HG02759 (cell line): ENCODE results near the gene ATP6V0D1.

Source experiments
- ATAC-seq: cut with Tn5 transposase; IDR thresholded peaks from one replicate; pipeline ENCODE4 v1.9.1; 2021; ENCODE audit warnings: mild to moderate bottlenecking, moderate library complexity; ENCODE audit not compliant: unreplicated experiment

ATP6V0D1 gene

GRCh38 chr16:67409631-67410030 is 71.3 kb downstream of the ATP6V0D1 start:
- ATAC-seq, result no peak

GRCh38 chr16:67407788-67408452 is 73.0 kb downstream of the ATP6V0D1 start:
- ATAC-seq, result no peak

- ATAC-seq, result no peak
Observed at GRCh38 chr16:67407176-67407787, 73.7 kb downstream of the ATP6V0D1 start.

- no peak for ATAC-seq
Observed at GRCh38 chr16:67406111-67406971, 74.6 kb downstream of the ATP6V0D1 start.

- no peak for ATAC-seq
Observed at GRCh38 chr16:67405336-67405735, 75.6 kb downstream of the ATP6V0D1 start.

- no peak for ATAC-seq
Observed at GRCh38 chr16:67404740-67405226, 76.2 kb downstream of the ATP6V0D1 start.

GRCh38 chr16:67403976-67404555 is 76.9 kb downstream of the ATP6V0D1 start:
- no peak for ATAC-seq

GRCh38 chr16:67400901-67401300 is 80.1 kb downstream of the ATP6V0D1 start:
- no peak for ATAC-seq

GRCh38 chr16:67399749-67400704 is 80.9 kb downstream of the ATP6V0D1 start:
- ATAC-seq, result no peak

GRCh38 chr16:67399218-67399733 is 81.7 kb downstream of the ATP6V0D1 start:
- no peak for ATAC-seq

GRCh38 chr16:67398546-67399217 is 82.3 kb downstream of the ATP6V0D1 start:
- no peak for ATAC-seq

- no peak for ATAC-seq
Observed at GRCh38 chr16:67397812-67398545, 83.0 kb downstream of the ATP6V0D1 start.

GRCh38 chr16:67397036-67397801 is 83.7 kb downstream of the ATP6V0D1 start:
- ATAC-seq, result no peak

- no peak for ATAC-seq
Observed at GRCh38 chr16:67396159-67397035, 84.6 kb downstream of the ATP6V0D1 start.

- no peak for ATAC-seq
Observed at GRCh38 chr16:67395458-67396158, 85.3 kb downstream of the ATP6V0D1 start.

- no peak for ATAC-seq
Observed at GRCh38 chr16:67395105-67395457, 85.9 kb downstream of the ATP6V0D1 start.
